A549 (cell line): Measurements from ENCODE around the gene TRIM28. TPM values are rescaled to one million over a fixed set of nuclear protein-coding genes. Genes with fewer than 3 reads are reported as not detected.

Experiments
- ATAC-seq, 2 experiments: fragments of 200-7000 bp in 1 of 2; fragments of >200 bp in 1 of 2; cut with Nextera tagmentation in 1 of 2; cut with Tn5 transposase in 1 of 2; 3 replicates each; pipeline versions ENCODE4 v1.8.0 to v1.9.1; 2018 to 2020; ENCODE audit warnings: mild to moderate bottlenecking in 1 of 2, moderate library complexity in 1 of 2
- CTCF ChIA-PET: fragments of 300-600 bp; sonication (Branson Sonifier 250); formaldehyde crosslinking; extraction: SDS; loops from one replicate; lab custom pipeline; 2021; ENCODE audit warnings: antibody characterized with exemption, inconsistent platforms; lab: Yijun Ruan, JAX
- POLR2A ChIA-PET: fragments of 350-600 bp; formaldehyde crosslinking; extraction: SDS; loops from one replicate; lab custom pipeline; 2021; ENCODE audit warnings: antibody characterized with exemption, inconsistent platforms; lab: Yijun Ruan, JAX
- DNase-seq, 2 experiments: peaks; one replicate each; pipeline versions ENCODE4 v3.0.0 to v3.0.0-alpha.2; 2011 to 2016; ENCODE audit warnings: low read depth in 1 of 2, low spot score in 1 of 2
- FAIRE-seq: peaks from 2 replicates; lab custom pipeline; 2011; peaks lifted over from hg19 to GRCh38; lab: Jason Lieb, UNC
- H3K27ac ChIP-seq, 2 experiments: fragments of >200 bp; sonication (Bioruptor Twin); formaldehyde crosslinking; 3 replicates each; pipeline ENCODE4 v1.5.1; 2016 to 2017
- H3K4me1 ChIP-seq: fragments of >200 bp; sonication (Bioruptor Twin); formaldehyde crosslinking; 3 replicates; pipeline ENCODE4 v1.6.1; 2016
- H3K4me2 ChIP-seq: fragments of >200 bp; sonication (Bioruptor Twin); formaldehyde crosslinking; 3 replicates; pipeline ENCODE4 v1.6.1; 2016
- H3K4me3 ChIP-seq: fragments of >200 bp; sonication (Bioruptor Twin); formaldehyde crosslinking; 3 replicates; pipeline ENCODE4 v1.5.1; 2016
- H3K9me3 ChIP-seq: fragments of >200 bp; sonication (Bioruptor Twin); formaldehyde crosslinking; 3 replicates; pipeline ENCODE4 v1.6.1; 2016
- CHD2 ChIP-seq: fragments of 150-350 bp; IDR thresholded peaks from 2 replicates; pipeline ENCODE4 v1.6.1; 2014; ENCODE audit warnings: low read length; ENCODE audit not compliant: partially characterized antibody
- EHMT2 ChIP-seq: fragments of 200-600 bp; sonication (generic); IDR thresholded peaks from 2 replicates; pipeline ENCODE4 v1.6.1; 2016; ENCODE audit warnings: antibody characterized with exemption, low read depth, mild to moderate bottlenecking, moderate library complexity
- EP300 ChIP-seq, 2 experiments: fragments of >200 bp; sonication (Bioruptor Twin); formaldehyde crosslinking; IDR thresholded peaks; 2 replicates in 1 of 2; 3 replicates in 1 of 2; pipeline ENCODE4 v1.6.1; 2016 to 2017
- ESRRA ChIP-seq: fragments of 150-350 bp; IDR thresholded peaks from 2 replicates; pipeline ENCODE4 v1.6.1; 2014; ENCODE audit warnings: mild to moderate bottlenecking, low read length, borderline replicate concordance
- MYC ChIP-seq: IDR thresholded peaks from 2 replicates; pipeline ENCODE4 v1.6.1; 2012; ENCODE audit warnings: mild to moderate bottlenecking, inconsistent platforms, low read length, improper control_type of control experiment, borderline replicate concordance
- NPAS2 ChIP-seq: fragments of 250-450 bp; sonication (Bioruptor Pico); IDR thresholded peaks from 2 replicates; pipeline ENCODE4 v1.8.0; 2022; ENCODE audit warnings: mild to moderate bottlenecking, moderate library complexity, borderline replicate concordance
- RARB ChIP-seq: fragments of 250-450 bp; sonication (Bioruptor Pico); IDR thresholded peaks from 2 replicates; pipeline ENCODE4 v1.8.0; 2021; ENCODE audit warnings: mild to moderate bottlenecking, moderate library complexity
- ZC3H11A ChIP-seq: fragments of 450-650 bp; IDR thresholded peaks from 2 replicates; pipeline ENCODE4 v1.6.1; 2014; ENCODE audit warnings: antibody characterized with exemption, mild to moderate bottlenecking
- ZSCAN20 ChIP-seq: fragments of 250-450 bp; sonication (Bioruptor Pico); IDR thresholded peaks from 2 replicates; pipeline ENCODE4 v1.8.0; 2022; ENCODE audit warnings: mild to moderate bottlenecking, moderate library complexity
- WGBS: methylation state at CpG from one replicate; pipeline ENCODE4 v1.1.6; 2017; ENCODE audit errors: missing lambda C conversion rate; 5-methylcytosine and 5-hydroxymethylcytosine counted together
- polyA plus RNA-seq, 4 experiments: library from polyadenylated mRNA; depleted of rRNA in 3 of 4; stranded (reverse); fragments of >200 nt; fragmentation: RNase III in 1 of 4; extraction: RNeasy Plus Mini Kit Qiagen cat#74134 plus additional on column Dnase treatment in 1 of 4; gene quantifications; 2 replicates in 3 of 4; 3 replicates in 1 of 4; pipeline ENCODE4 v1.2.3, GENCODE V29; 2011 to 2017
- TF ChIP-seq, protein P1 (sequence below): IDR thresholded peaks from 2 replicates; pipeline ENCODE4 v1.6.1; 2012
- TF ChIP-seq, protein P2 (sequence below): fragments of 250-450 bp; sonication (Bioruptor Pico); IDR thresholded peaks from 2 replicates; pipeline ENCODE4 v1.5.0; 2020; ENCODE audit warnings: low read depth, mild to moderate bottlenecking, moderate library complexity
- TF ChIP-seq, protein P3 (sequence below): fragments of >200 bp; sonication (Bioruptor Twin); formaldehyde crosslinking; IDR thresholded peaks from 2 replicates; pipeline ENCODE4 v1.6.1; 2016
- TF ChIP-seq, protein P4 (sequence below): fragments of >200 bp; sonication (Bioruptor Twin); formaldehyde crosslinking; IDR thresholded peaks from 3 replicates; pipeline ENCODE4 v1.6.1; 2016
- TF ChIP-seq, protein P5 (sequence below): IDR thresholded peaks from 2 replicates; pipeline ENCODE4 v1.6.1; 2012; ENCODE audit warnings: low read depth, borderline replicate concordance

TRIM28 gene
- polyA plus RNA-seq, 2 of the 4 experiments (the other 2 are of a cell fraction), result 576 to 656 TPM

DNA sequence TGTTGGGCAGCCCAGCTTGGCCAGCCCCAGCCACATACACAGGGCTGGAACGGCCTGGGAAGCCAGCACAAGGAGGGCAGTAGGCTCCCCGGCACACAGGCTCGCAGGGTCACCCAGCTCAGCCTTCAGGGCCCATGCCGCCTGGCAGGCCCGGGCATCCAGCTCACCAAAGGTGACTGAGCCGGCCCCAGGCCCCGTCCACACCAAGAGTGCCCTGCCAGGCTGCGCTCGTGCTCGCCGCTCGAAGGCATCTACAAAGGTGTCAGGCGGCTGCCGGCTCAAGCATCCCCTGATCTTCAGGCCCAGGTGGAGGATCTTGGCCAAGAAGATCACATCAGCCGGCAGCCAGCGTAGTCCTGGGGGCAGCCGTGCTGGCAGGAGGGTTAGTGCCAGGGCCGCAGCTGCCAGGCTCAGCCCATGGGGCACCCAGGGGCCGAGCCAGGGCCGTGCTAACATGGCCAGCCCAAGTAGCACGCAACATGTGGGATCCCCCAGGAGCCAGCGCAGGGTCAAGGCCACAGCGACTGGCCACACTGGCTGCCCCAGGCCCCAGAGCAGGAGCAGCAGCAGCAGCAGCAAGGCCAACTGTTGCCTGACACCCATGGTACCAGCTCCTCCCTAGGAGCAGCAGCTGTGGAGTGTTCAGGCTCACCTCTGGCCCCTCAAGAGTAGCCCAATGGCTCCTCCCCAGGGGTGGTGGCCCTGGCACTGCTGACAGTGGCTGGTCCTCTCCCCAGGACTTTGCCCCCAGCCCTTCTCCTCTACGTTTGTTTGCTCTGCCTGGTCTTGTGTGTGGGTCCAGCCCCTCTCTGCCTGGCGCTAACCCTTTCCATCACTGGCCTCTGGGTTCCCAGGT is 32.3 kb upstream of the TRIM28 start, which contains the start of gene SLC27A5:
SLC27A5 (minus strand) TSS at position 640 of the 856 bp plus-strand sequence; CDS start at position 603, 37 bp downstream.
- Histone ChIP-seq H3K4me2 (no peak within 1 kb of the TSS), H3K9me3 (no peaks in the 10 kb centered on the region), H3K27ac (no peak within 1 kb of the TSS), H3K4me3 (no peak within 1 kb of the TSS), H3K4me1 (peaks cover 5% of the 10 kb centered on the region; the same call in 1 of the 3 replicates)
- no peak for FAIRE-seq
- CTCF ChIA-PET, result interaction anchor here (1.0 to 10.5 kb wide), 6 partner anchors 8 to 43 kb away, joined by 3 to 113 read pairs (median 4); partner anchors contain the start of genes CHMP2A, ZBTB45 and ZNF446
- ATAC-seq, result peak; percentile 10 to 15; a peak in 3 of 6 replicates
- POLR2A ChIA-PET, result interaction anchor here (1.0 to 1.8 kb wide), 3 partner anchors 8 to 64 kb away, joined by 3 to 9 read pairs (median 3); partner anchors contain the start of genes TRIM28 and ZBTB45
- 89% methylated on average over 19 of the region's 25 CpGs for WGBS
- DNase-seq, result no peak
- TF ChIP-seq, protein P1, sequence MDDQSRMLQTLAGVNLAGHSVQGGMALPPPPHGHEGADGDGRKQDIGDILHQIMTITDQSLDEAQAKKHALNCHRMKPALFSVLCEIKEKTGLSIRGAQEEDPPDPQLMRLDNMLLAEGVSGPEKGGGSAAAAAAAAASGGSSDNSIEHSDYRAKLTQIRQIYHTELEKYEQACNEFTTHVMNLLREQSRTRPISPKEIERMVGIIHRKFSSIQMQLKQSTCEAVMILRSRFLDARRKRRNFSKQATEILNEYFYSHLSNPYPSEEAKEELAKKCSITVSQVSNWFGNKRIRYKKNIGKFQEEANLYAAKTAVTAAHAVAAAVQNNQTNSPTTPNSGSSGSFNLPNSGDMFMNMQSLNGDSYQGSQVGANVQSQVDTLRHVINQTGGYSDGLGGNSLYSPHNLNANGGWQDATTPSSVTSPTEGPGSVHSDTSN, result peak; percentile 12; the same call in 1 of the 2 replicates
- TF ChIP-seq, protein P2, sequence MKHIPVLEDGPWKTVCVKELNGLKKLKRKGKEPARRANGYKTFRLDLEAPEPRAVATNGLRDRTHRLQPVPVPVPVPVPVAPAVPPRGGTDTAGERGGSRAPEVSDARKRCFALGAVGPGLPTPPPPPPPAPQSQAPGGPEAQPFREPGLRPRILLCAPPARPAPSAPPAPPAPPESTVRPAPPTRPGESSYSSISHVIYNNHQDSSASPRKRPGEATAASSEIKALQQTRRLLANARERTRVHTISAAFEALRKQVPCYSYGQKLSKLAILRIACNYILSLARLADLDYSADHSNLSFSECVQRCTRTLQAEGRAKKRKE, result no peak

DNA sequence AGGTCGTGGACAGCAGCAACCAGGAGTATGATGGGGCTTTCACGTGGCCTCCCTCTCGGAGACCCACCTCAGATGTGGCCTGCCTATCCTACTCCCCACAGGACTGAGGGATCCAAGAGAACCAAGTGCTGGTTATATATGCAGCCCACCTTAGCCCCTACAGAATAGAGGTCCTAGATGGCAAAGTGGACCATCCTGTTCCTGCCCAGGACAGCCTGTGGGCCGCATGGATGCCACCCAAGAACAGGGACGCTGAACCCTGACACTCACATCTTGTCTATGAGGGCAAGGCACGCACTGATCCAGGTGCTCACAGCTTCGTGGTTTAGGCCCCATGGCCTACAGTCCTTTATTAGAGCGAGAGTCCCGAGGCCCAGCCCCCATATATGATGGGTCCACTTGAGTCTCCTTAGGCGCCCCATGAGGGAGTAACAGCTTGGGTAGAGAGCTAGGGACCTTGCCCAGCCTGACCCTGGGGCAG is 30.6 kb upstream of the TRIM28 start:
- no peak overlapping the region; the same call in 2 of the 3 replicates for H3K4me2 ChIP-seq
- CTCF ChIA-PET, result interaction anchor here (0.8 to 10.5 kb wide), 8 partner anchors 6 to 68 kb away, joined by 3 to 113 read pairs (median 4); partner anchors contain the start of genes CHMP2A and ZBTB45
- FAIRE-seq (no peak), DNase-seq (no peak), ATAC-seq (no peak)
- POLR2A ChIA-PET, result interaction anchor here (0.6 to 1.2 kb wide), 14 partner anchors 8 to 327 kb away, joined by 3 to 20 read pairs (median 4); partner anchors contain the start of genes CHMP2A, TRIM28 and UBE2M
- H3K27ac ChIP-seq, result peak overlapping the region; percentile 71 to 86; a peak in 4 of 6 replicates
- H3K4me1 ChIP-seq, result peaks cover 13% of the 10 kb centered on the region
- H3K4me3 ChIP-seq, result no peak overlapping the region
- 77% methylated on average over 10 of the region's 10 CpGs for WGBS
- no peaks in the 10 kb centered on the region for H3K9me3 ChIP-seq
- no peak for TF ChIP-seq ZSCAN20 (CRISPR knock-in tag)
- TF ChIP-seq, protein P3, sequence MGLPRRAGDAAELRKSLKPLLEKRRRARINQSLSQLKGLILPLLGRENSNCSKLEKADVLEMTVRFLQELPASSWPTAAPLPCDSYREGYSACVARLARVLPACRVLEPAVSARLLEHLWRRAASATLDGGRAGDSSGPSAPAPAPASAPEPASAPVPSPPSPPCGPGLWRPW, result no peak
- no peak for TF ChIP-seq NPAS2
- TF ChIP-seq ESRRA, result no peak
- TF ChIP-seq MYC, result no peak
- TF ChIP-seq, protein P4, sequence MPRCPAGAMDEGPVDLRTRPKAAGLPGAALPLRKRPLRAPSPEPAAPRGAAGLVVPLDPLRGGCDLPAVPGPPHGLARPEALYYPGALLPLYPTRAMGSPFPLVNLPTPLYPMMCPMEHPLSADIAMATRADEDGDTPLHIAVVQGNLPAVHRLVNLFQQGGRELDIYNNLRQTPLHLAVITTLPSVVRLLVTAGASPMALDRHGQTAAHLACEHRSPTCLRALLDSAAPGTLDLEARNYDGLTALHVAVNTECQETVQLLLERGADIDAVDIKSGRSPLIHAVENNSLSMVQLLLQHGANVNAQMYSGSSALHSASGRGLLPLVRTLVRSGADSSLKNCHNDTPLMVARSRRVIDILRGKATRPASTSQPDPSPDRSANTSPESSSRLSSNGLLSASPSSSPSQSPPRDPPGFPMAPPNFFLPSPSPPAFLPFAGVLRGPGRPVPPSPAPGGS, result no peak
- no peak for TF ChIP-seq RARB (CRISPR knock-in tag)
- no peak for TF ChIP-seq ZC3H11A
- no peak for TF ChIP-seq CHD2
- no peak for TF ChIP-seq EHMT2
- no peak for TF ChIP-seq EP300 (IDR thresholded peaks at IDR 0.05)
- TF ChIP-seq, protein P5, sequence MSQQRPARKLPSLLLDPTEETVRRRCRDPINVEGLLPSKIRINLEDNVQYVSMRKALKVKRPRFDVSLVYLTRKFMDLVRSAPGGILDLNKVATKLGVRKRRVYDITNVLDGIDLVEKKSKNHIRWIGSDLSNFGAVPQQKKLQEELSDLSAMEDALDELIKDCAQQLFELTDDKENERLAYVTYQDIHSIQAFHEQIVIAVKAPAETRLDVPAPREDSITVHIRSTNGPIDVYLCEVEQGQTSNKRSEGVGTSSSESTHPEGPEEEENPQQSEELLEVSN, result no peak
